HG03280 (cell line): Measurements from ENCODE around the gene KRT31.
"Not testable (repeated sequence)": the region's sequence is repeated elsewhere in the genome, so short reads cannot be mapped to it uniquely, and the experiment has no call there.

Experiments
- ATAC-seq: cut with Tn5 transposase; IDR thresholded peaks from one replicate; pipeline ENCODE4 v1.9.1; 2021; ENCODE audit warnings: mild to moderate bottlenecking, moderate library complexity; ENCODE audit not compliant: unreplicated experiment

The KRT31 gene

DNA sequence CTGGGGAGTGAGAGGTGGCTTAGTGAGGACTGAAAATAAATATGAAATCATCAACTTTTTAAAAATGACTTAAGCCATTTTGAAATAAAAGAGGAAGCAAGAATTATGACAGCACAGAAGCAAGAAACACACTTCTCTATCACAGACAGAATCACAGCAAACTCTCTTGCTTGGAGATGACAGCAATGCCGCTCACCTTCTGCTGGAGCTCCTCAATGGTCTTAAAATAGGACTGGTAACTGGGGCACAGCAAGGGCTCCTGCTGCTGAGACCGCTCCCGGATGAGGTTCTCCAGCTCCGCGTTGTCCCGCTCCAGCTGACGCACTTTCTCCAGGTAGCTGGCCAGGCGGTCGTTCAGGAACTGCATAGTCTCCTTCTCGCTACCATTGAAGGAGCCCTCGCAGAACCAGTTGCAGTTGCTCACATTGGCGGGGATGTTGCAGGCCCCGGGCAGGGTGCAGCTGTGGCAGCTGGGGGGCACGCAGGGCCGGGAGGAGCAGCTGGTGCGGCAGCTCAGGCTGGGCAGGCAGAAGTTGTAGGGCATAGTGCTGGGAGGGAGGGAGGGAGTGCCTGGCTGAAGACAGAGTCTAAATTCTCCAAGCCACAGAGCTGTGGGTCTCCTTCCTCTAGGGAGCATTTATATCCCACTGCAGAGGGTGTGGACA is at the start of gene KRT31:
KRT31 (minus strand) TSS at position 613 of the 665 bp plus-strand sequence; CDS start at position 544, 69 bp downstream.
- ATAC-seq = no peak

DNA sequence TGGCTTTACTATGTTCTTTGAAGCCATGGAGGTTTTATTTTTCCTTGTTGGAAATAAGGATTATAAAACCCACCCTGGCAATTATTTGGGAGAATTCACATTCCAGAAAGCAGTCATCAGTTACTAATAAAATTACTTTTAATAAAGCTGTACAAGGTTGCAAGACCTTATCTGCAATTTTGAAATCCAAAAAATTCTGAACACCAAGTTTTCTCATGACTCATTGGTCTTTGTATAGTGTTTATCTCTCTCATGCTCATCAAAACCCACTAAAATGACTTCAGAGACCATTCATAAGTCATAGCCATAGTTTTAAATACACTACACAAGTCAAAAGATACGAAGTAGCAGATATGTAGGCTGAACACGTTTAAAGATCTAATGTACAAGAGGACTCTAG is 49.4 kb upstream of the KRT31 start:
- ATAC-seq = no peak

DNA sequence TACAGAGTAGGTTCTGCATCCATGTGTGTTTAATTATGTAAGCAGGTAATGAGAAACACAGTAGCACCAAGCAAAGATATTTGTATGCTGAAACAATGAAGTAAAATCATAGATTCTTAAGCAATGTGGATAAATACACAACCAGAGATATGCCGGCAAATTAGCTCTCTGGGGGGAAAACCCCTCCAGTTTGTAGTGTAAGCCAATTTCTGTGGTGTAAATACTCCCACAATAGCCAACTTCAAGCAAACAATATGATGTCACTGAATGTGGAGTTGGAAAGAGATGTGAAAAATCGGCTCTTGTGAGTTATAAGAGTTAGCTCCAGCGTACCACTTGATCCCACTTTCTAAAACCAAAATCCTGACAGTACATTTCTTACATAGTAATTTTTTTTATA is 47.2 kb upstream of the KRT31 start:
- no peak for ATAC-seq

DNA sequence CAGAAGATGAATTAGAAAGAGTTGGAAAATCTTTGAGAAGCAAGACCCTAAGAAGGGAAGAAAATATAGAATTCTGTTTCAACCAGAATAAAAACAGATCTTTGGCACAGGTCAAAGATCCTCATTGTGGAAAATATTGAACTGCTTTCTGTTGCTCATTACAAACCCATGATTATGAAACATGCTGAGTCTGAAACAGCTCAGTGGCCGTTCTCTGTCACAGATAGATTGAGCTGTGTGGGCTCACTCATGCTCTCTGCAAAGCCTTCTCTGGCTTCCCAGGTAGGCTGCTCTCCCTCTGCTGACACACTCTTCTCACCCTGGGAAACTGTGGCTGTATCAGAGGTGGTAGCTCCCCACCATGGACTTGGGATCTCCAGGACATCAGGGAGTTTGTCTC is 46.8 kb upstream of the KRT31 start:
- ATAC-seq = no peak

DNA sequence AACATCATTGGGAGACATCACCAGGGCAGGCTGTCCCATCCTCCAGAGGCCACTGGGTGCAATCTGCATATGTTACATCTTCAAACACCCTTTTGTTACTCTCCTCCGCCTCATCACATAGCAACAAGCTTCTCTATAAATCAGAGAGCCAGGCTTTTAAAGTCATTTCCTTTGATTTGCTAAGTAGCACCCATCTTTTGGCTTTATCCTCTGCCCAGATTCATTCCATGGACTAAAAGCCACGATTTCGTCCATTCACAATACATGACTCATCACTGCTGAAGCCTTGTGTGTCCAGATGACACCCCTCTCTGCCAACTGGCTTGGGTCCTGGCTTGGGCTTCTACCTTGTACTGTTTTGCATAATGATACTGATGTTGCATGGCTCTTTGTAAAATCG is 45.3 kb upstream of the KRT31 start:
- ATAC-seq = no peak

DNA sequence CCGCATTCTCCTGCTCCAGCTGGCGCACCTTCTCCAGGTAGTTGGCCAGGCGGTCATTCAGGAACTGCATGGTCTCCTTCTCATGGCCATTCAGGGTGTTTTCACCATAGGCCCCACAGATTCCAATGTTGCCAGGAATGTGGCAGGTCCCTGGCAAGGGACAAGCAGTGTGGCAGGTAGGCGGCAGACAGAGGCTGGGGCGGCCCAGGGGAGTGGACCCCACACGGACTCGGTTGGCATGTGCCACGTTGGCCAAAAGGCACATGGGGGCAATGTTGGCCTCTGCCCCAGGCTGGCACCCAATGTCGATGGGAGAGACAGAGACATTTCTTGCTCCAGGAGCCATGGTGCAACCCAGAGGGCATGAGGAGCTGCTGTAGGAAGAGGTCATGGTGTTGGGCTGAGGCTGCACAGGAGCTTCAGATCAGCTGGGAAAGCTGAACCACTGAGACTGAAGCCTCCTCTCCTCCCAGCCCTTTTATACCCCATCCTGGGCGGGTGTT is 43.2 kb upstream of the KRT31 start, which contains the start of gene KRT38:
KRT38 (minus strand) TSS at position 453 of the 503 bp plus-strand sequence; CDS start at position 391, 62 bp downstream.
- ATAC-seq = no peak

DNA sequence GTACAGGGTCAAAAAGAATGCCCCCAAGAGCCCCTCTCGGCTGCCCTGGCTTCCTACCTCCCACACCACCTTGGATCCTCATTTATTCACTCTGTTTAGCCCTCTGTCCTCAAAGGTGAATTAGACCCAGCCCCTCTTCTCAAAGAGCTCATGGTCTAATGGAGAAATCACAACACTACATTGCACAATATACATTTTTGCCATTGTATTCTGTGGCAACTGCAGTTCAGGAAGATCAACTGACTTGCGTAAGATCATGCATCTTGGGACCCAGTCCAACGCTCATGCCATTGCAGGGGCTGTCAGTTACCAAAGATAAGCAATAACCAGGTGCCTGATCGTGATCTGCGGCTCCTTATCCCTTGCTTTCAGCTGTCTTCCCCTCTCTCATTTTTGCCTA is 42.0 kb upstream of the KRT31 start:
- ATAC-seq = no peak

DNA sequence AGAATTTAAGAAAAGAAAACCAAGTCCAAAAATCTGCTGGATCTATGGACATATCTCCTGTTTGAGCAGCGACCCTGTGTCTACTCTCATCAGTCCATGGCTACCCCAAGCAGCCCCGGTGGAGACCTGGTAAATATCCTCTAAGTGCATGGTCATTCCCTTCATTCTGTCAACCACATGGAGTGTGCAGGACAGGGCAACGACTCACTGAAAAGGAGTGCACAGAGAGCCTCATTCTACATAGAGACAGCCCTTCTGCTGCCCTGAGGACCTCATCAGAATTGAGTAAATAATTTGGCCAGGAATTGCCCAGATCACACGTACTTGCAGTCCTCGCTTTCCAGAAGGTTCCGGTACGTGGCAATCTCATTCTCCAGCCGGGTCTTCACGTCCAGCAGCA is 40.4 kb upstream of the KRT31 start:
- ATAC-seq = no peak

DNA sequence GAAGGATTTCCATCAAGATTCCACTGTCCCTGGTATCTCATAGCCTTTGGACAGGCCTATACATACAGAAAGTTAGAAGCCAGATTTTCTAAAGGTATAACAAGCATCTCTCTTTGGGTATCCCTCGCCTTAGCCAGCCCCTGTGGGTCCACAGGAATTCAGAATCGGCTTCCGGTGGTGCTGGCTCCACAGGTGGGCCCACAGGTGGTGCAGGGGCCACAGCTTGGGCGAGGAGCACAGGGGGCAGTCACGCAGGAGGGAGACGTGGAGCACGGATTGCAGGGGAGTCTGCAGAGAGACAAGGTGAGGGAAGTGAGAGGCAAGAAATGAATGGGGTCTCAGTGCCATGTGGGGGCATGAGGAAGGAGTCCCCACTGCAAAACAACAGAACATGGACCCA is 39.8 kb upstream of the KRT31 start:
- ATAC-seq = no peak

DNA sequence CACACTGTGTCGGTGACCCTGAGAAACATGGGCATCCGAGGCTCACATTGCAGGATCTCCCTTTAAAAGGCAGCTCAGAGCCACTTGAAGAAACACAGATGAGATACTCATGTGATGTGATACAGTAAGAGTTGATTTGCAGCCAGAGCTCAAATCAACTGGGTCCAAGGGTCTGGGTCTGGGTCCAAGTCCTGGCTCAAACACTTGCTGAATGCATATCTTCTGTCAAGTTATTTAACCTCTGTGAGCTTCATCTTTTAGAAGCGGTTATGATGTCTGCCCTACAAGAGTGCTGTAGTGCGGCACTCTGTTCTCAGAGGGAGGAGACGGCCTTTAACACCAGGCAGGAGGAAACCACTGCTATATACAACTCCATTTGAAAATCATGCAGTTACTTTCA is 37.0 kb upstream of the KRT31 start:
- no peak for ATAC-seq

DNA sequence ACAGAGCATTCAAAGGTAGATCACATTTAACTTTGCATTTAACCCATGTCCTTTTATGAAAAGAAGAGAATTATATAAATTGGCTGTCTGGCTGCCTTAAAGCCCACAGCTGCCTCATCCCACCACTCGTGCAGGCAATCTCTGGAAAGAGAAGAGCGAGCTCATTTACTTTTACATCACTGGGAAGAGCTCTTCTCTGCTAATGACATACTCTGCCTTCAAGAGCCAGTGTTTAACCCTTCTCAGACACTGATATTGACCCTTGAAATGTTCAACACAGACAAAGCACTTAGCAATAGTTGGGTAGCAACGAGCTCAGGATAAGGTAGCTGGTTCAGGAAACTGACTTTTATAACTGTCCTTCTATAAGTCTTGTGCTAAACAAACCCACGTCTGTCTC is 36.6 kb upstream of the KRT31 start:
- no peak for ATAC-seq

DNA sequence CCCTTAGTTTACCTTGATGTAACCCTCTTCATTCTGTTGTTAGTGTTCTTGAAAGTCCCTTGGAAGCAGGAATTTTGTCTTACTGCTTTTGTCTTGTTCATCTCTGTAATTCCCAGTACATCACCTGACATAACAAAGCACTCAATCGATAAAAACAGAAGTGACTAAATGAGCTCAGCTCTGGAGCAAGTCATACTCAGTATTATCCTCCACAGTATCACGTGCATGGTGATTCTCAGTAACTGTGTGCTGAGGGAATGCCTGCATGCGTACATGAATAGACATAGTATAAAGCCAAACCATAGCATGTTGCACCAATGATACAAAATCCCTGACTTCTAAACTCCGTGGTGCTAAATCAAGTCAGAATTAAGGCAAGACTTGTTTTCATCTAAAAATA is 36.2 kb upstream of the KRT31 start:
- no peak for ATAC-seq

DNA sequence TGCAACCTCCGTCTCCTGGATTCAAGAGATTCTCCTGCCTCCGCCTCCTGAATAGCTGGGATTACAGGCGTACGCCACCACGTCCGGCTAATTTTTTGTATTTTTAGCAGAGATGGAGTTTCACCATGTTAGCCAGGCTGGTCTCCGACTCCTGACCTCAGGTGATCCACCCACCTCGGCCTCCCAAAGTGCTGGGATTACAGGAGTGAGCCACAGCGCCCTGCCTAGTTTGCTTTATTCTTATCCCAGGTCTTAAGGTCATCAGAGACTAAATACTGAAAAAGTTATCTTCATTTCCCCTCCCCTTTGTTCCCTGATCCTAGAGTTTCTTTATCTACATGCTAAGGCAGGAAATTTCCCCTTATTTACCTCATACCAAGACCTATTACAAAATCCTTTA is 33.0 kb upstream of the KRT31 start:
- ATAC-seq = not testable (repeated sequence)

DNA sequence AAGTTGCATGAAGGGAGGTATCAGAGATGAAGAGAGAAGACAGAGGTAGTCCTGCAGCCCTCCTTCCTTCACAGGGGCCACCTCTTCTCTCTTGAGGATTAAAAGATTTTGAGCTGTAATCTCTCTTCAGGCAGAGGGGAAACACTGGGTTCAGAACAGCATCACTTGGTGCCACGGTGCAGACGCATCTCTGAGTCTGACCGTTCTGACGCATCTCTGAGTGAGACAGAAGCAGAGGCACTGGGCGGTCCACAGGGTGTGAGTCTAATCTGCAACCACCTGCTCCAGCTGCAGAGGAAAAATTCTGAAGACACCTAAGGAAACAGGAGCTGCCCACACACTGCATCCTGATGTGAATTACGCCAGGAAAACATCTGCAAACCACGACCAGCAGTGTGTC is 32.3 kb upstream of the KRT31 start:
- ATAC-seq = no peak

DNA sequence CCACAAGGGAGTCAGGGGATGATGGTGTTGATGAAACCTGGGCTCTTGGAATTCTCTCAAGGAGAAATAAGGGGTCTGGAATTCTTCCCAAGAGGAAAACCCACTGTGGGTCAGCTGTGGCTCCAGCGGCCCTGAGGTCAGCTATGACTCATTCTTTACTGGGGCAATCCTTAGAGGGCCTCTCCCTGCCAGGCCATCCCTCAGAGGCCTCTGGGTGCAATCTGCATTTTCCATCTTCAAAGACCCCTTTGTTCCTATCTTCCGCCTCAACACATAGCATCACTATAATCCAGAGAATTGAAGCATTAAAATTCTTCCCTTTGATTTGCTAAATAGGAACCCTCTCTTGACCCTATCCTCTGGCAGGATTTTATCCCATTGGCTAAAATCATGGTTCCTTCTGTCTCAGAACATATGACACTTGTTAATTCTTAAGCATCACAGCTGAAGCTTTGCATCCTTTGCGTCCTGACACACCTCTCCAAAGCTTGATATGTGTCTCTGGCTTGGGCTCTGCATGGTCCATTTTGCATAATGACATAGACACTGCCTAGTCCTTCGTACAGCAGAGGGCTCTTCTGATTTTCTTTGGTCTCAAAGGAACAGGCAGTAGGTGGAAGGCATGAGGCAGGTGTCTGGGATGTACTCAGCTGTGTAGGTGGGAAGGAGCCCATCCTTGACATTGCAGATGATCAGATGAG is 31.3 kb upstream of the KRT31 start:
- ATAC-seq = no peak

DNA sequence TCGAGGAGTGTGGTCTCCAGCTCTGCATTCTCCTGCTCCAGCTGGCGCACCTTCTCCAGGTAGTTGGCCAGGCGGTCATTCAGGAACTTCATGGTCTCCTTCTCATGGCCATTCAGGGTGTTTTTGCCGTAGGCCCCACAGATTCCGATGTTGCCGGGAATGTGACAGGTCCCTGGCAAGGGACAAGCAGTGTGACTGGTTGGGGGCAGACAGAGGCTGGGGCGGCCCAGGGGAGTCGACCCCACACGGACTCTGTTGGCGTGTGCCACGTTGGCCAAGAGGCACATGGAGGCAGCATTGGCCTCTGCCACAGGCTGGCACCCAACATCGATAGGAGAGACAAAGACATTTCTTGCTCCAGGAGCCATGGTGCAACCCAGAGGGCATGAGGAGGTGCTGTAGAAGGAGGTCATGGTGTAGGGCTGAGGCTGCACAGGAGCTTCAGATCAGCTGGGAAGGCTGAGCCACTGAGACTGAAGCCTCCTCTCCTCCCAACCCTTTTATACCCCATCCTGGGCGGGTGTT is 26.8 kb upstream of the KRT31 start, which contains the start of gene KRT37:
KRT37 (minus strand) TSS at position 475 of the 525 bp plus-strand sequence; CDS start at position 413, 62 bp downstream.
- ATAC-seq = no peak

DNA sequence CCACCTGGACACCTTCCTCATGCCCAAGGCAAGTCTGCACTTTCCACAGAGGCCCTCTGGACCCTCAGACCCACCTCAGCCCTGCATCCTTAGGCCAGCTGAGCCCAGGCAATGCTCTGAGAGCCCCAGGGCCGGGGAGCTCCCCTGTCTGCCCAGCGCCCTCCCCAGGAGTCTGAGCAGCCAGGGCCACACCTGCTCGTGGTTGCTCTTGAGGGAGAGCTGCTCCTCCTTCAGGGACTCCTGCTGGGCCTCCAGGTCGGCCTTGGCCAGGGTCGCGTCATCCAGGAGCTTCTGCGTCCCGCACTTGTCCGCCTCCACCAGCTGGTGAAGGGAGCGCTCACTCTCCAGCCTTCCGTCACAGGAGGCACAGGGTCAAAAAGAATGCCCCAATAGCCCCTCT is 25.2 kb upstream of the KRT31 start:
- ATAC-seq = not testable (repeated sequence)

DNA sequence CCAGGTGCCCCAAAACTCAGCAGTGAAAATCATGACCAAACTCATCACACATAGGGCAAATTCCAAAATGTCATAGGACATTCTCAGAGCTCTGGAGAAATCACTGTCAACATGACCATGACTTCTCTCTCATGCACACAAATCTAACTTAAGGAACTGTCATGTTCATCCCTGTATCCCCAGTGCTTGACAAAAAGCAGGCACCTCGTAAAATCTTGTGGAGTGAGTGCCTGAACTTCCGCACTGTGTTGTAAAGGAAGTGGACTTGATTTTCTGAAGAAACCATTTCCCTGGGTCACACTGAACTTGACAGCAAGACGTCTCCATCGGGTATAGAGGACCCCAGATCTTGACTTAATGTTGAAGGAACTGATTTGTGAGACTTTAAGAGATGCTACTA is 24.2 kb upstream of the KRT31 start:
- no peak for ATAC-seq

DNA sequence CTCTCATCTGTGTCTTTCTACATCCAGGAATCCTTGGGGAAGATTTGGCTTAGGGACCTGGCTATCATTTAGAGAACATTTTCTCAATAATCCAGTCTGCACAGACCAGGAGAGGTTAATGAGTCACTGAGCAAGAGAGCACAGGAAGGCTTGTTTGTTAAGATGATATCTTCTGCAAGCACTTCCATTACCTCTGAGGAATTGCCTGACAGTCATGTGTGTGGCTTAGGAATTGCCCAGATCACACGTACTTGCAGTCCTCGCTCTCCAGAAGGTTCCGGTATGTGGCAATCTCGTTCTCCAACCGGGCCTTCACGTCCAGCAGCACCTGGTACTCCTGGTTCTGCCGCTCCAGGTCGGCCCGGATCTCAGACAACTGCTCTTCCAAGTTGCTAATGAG is 23.7 kb upstream of the KRT31 start:
- ATAC-seq = no peak

DNA sequence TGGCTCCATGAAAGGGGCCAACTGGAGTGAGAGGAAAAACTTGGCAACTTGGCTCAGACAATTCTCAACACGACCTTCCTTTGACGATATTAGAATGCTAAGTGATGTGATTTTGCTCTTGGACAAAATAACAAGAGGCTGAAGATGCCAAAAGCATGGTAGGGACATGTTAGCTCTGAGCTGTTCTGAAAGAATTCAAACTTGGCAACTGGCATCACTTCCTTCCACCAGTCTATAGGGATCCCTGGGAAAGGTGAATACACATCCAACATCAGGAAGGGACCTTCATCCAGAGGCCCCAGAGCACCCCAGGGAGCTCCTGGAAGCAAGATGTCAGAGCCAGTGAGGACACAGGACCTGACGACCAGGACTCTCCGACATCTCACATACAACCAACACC is 22.7 kb upstream of the KRT31 start:
- ATAC-seq = no peak

DNA sequence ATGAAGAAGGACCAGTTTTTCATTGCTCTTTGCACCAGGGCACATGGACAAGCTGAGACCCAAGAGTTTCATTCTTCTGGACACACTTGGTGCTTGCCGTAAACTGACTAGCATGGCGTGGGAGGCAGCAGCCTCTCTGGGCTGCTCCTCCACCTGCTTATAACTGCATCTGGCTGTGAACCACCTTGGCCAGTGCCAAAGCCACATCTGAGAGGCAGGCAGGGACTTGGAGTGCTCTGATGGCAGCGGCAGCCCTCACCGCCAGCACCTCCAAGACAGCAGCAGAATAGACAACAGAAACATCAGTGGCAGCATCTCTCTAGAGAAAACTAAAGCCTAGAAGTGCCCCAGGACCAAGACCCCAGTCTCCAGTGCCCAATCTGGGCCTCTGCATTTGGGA is 22.3 kb upstream of the KRT31 start:
- ATAC-seq = no peak
